Measurements from ENCODE around the gene UST. TPM values are rescaled to one million over a fixed set of nuclear protein-coding genes. Genes with fewer than 3 reads are reported as not detected.
"Not testable (repeated sequence)": the region's sequence is repeated elsewhere in the genome, so short reads cannot be mapped to it uniquely, and the experiment has no call there.

The UST gene
- total RNA-seq, 2 donors from 2014 or later: 3.8 to 7.3 TPM

DNA sequence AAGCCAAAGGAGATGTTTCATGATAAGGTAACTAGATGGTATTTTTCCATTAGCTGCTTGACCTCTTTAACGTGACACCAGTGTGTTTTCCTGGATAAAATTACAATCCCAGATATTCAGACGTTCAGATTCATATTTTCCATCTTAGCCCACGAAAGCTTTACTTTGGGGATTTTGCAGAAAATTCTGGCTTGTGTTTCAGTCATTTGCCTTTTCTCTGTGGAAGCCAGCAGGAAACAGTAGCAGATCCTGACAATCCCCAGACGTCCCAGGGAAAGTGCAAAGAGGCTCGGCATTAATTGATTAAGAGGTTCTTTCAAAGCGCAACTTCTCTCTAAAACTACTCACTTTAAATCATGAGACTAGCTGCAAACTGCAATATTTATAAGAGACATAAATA is 243.6 kb downstream of the UST start:
- H3K36me3 Mint-ChIP-seq (ENCODE audit: low read depth): peaks cover 5% of the 10 kb centered on the region
- DNase-seq (no peak), ATAC-seq (no peak)
- H3K27ac Mint-ChIP-seq: no peak overlapping the region
- H3K4me3 Mint-ChIP-seq: no peak overlapping the region
- peaks cover 4% of the 10 kb centered on the region for H3K4me1 Mint-ChIP-seq
- no peaks in the 10 kb centered on the region for H3K27me3 Mint-ChIP-seq
- H3K9me3 ChIP-seq (ENCODE audit: control insufficient read depth, low read length, poor library complexity, severe bottlenecking): no peaks in the 10 kb centered on the region

DNA sequence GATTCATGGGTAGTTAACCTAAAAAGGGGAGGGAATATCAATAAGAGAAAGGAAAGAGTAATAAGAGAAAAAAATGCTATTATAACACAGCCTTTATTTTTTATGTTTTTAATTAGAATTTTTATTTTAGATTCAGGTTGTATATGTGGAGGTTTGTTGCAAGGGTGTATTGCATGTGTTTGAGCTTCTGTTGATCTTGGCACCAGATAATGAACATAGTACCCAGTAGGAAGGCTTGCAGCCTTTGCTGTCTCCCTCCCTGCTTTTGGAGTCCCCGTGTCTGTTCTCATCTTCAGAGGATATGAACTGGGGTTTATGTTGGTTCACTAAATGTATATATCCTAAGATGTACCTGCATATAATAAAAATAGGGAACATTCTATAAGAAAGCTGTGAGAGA is 250.0 kb downstream of the UST start:
- Mint-ChIP-seq H3K4me3 (no peak overlapping the region), H3K36me3 (ENCODE audit: low read depth) (peaks cover 4% of the 10 kb centered on the region), H3K4me1 (peaks cover 12% of the 10 kb centered on the region), H3K27ac (no peak overlapping the region), H3K27me3 (no peaks in the 10 kb centered on the region)
- no peak for ATAC-seq
- no peak for DNase-seq
- H3K9me3 ChIP-seq (ENCODE audit: control insufficient read depth, low read length, poor library complexity, severe bottlenecking): no peaks in the 10 kb centered on the region

DNA sequence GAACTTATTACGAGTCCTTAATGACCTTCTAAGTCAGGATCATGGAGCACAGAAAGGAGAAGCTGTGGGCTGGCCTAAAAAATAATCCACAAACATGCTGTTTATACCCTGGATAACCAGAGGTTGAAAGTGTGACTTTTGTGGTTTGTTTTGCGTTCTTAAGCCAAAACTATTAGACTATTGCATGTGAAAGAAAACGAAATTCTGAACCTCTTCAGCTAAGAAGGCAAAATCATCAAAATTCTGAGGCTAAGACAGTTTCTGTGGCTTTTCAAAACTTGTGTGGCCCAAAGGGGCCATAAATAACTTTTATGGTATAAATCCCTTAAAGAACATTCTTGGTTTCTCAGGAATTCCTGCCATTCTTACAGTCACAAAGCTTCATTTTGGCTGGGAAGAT is 251.0 kb downstream of the UST start:
- H3K27me3 Mint-ChIP-seq: no peaks in the 10 kb centered on the region
- peaks cover 12% of the 10 kb centered on the region for H3K4me1 Mint-ChIP-seq
- H3K9me3 ChIP-seq (ENCODE audit: control insufficient read depth, low read length, poor library complexity, severe bottlenecking): no peaks in the 10 kb centered on the region
- peaks cover 4% of the 10 kb centered on the region for H3K36me3 Mint-ChIP-seq (ENCODE audit: low read depth)
- ATAC-seq (no peak), DNase-seq (no peak)
- H3K4me3 Mint-ChIP-seq: no peak overlapping the region
- no peak overlapping the region for H3K27ac Mint-ChIP-seq

DNA sequence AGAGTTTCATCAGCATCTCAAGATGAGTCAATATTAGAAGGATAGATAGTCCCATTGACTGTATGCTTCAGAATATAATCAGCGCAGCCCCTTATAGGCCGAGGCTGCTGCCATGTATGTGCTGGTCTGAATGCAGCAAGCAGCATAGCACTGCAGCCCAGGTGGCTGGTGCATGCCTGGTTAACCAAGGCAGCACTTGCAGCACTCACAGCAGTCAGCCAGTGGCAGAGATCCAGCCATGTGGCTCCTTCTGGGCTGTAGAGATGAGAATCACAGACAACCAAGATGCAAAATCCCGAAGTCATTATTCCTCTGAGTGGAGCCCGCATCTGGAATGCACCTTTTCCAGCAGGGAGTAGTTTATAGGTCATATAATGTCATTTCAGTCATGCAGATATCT is 251.9 kb downstream of the UST start:
- Mint-ChIP-seq H3K27me3 (no peaks in the 10 kb centered on the region), H3K36me3 (ENCODE audit: low read depth) (peaks cover 4% of the 10 kb centered on the region), H3K27ac (no peak overlapping the region), H3K4me3 (no peak overlapping the region), H3K4me1 (peaks cover 12% of the 10 kb centered on the region)
- no peaks in the 10 kb centered on the region for H3K9me3 ChIP-seq (ENCODE audit: control insufficient read depth, low read length, poor library complexity, severe bottlenecking)
- no peak for DNase-seq
- ATAC-seq: no peak

DNA sequence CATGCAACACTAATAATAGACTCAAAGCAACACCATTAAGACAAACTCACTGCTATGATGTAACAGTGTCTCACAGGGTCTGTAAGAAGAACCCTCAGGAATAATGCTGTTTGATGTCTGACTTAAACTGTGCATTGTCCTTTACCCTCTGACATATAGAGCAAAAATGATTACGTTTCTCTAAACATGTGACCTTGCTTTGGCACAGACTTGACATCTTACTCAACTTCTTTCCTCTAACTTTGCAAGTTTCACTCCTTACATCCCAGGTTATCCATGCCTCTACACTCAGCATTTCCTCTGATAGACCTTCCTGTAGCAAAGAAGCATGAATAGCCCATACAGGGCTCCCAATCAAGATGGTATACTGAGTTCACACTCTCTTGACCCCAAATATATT is 252.7 kb downstream of the UST start:
- no peaks in the 10 kb centered on the region for H3K27me3 Mint-ChIP-seq
- no peak overlapping the region for H3K27ac Mint-ChIP-seq
- no peaks in the 10 kb centered on the region for H3K9me3 ChIP-seq (ENCODE audit: control insufficient read depth, low read length, poor library complexity, severe bottlenecking)
- H3K36me3 Mint-ChIP-seq (ENCODE audit: low read depth): peaks cover 4% of the 10 kb centered on the region
- ATAC-seq (no peak), DNase-seq (no peak)
- no peak overlapping the region for H3K4me3 Mint-ChIP-seq
- peaks cover 16% of the 10 kb centered on the region for H3K4me1 Mint-ChIP-seq

DNA sequence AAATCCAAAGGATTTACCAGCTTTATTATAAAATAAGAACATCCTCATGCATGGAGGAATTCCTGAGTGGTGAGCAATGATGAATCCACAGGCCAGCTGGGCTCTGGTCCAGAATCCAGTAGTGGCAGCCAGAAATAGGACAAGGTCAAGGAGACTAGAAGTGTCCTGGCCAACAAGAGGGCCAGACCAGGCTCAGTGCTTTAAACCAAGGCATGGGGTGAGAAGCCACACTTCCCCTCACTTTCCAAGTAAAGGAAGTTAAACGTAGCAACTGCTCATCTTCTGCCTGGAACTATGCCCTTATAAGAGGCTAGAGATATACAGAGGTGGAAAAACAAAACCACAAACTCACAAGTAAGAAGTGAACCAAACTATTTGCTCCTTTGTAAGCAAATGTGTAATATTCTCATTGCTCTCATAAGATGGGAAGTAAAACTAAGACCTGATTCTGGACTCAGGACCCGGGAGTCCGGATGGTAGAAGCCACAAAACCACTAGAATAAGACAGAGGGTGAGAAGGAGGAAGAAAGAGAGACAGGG is 253.2 kb downstream of the UST start:
- H3K27me3 Mint-ChIP-seq: no peaks in the 10 kb centered on the region
- DNase-seq (no peak), ATAC-seq (no peak)
- no peak overlapping the region for H3K4me3 Mint-ChIP-seq
- H3K4me1 Mint-ChIP-seq: peaks cover 16% of the 10 kb centered on the region
- no peaks in the 10 kb centered on the region for H3K9me3 ChIP-seq (ENCODE audit: control insufficient read depth, low read length, poor library complexity, severe bottlenecking)
- no peak overlapping the region for H3K27ac Mint-ChIP-seq
- H3K36me3 Mint-ChIP-seq (ENCODE audit: low read depth): peaks cover 2% of the 10 kb centered on the region

DNA sequence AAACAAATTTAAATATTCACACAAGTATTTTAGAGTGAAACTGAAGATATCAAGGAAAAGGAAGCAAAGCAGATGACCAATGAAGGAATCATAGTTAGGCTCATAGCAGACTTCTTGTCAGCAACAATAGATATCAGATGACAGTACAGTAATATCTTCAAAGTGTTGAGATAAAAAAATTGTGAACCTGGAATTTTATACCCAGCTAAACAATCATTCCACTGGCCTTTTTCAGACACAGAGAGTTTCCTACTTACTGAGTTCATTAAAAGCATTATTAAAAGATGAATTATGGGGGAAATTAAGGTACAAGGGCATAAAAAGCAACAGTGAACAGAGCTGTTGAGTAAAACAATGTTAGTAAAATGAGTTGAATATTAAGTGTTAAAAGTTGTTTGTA is 254.6 kb downstream of the UST start:
- H3K27me3 Mint-ChIP-seq: no peaks in the 10 kb centered on the region
- DNase-seq (no peak), ATAC-seq (no peak)
- H3K27ac Mint-ChIP-seq: no peak overlapping the region
- no peaks in the 10 kb centered on the region for H3K9me3 ChIP-seq (ENCODE audit: control insufficient read depth, low read length, poor library complexity, severe bottlenecking)
- no peak overlapping the region for H3K4me3 Mint-ChIP-seq
- peaks cover 15% of the 10 kb centered on the region for H3K4me1 Mint-ChIP-seq
- H3K36me3 Mint-ChIP-seq (ENCODE audit: low read depth): peaks cover 4% of the 10 kb centered on the region

DNA sequence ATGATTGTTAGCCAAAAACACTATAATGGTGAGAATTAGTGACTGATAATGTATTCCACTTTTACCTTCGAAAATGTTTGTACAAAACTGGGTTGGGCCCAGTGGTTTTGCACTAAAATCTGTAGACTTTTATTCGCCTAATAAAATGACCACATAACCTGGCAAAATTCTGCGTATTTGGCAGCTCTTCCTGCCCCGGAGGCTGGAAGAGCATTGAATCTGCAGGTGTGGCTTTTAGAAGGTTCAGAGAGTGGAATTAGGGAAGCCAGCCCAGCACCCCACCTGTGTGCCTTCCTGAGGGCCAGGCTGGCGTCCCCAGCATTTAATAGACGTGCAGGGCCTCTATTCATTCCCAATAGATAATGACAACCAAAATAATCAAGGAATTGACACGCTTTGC is 256.7 kb downstream of the UST start:
- Mint-ChIP-seq H3K4me3 (no peak overlapping the region), H3K4me1 (peaks cover 13% of the 10 kb centered on the region), H3K27me3 (no peaks in the 10 kb centered on the region), H3K27ac (peak overlapping the region; percentile 60), H3K36me3 (ENCODE audit: low read depth) (peaks cover 7% of the 10 kb centered on the region)
- no peak for ATAC-seq
- DNase-seq: no peak
- H3K9me3 ChIP-seq (ENCODE audit: control insufficient read depth, low read length, poor library complexity, severe bottlenecking): no peaks in the 10 kb centered on the region

DNA sequence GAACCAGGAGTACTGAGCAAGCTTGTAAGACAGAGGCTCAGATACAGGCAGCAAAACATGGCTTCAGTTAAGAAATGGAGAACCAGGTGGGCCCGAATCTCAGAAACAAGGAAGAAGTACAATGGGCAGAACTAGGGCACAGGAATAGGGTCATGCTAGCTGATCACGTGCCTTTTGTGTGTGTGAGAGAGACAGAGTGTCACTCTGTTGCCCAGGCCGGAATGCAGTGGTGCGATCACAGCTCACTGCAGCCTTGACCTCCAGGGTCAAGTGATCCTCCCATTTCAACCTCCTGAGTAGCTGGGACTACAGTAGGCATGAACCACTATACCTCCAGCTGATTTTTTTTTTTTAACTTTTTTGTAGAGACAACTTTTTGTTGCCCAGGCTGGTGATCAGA is 257.8 kb downstream of the UST start:
- no peaks in the 10 kb centered on the region for H3K9me3 ChIP-seq (ENCODE audit: control insufficient read depth, low read length, poor library complexity, severe bottlenecking)
- H3K36me3 Mint-ChIP-seq (ENCODE audit: low read depth): peaks cover 7% of the 10 kb centered on the region
- no peaks in the 10 kb centered on the region for H3K27me3 Mint-ChIP-seq
- DNase-seq: no peak
- H3K4me1 Mint-ChIP-seq: peaks cover 10% of the 10 kb centered on the region
- H3K4me3 Mint-ChIP-seq: no peak overlapping the region
- ATAC-seq: no peak
- peak overlapping the region; percentile 60 for H3K27ac Mint-ChIP-seq

DNA sequence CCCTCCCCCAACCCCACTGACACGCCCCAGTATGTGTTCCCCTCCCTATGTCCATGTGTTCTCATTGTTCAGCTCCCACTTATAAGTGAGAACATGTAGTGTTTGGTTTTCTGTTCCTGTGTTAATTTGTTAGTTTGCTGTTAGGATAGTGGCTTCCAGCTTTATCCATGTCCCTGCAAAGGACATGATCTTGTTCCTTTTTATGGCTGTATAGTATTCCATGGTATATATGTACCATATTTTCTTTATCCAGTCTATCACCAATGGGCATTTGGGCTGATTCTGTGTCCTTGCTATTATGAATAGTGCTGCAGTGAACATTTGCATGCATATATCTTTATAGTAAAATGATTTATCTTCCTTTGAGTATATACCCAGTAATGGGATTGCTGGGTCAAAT is 259.4 kb downstream of the UST start:
- ATAC-seq; DNase-seq; H3K4me1 Mint-ChIP-seq; H3K4me3 Mint-ChIP-seq; H3K27ac Mint-ChIP-seq; H3K36me3 Mint-ChIP-seq (ENCODE audit: low read depth); H3K9me3 ChIP-seq (ENCODE audit: control insufficient read depth, low read length, poor library complexity, severe bottlenecking); H3K27me3 Mint-ChIP-seq: not testable (repeated sequence)

DNA sequence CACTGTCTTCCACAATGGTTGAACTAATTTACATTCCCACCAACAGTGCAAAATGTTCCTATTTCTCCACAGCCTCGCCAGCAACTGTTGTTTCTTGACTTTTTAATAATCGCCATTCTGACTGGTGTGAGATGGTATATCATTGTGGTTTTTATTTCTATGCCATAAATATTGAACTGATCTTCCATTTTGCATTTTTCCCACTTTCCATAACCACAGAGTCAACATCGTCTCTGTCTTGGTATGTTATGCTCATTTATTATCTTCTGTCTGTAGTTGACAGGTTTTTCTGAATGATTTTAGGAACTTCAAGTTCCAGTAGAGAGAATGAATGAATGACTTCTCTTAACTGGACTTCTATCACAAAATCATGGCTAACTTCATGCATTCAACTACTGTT is 259.8 kb downstream of the UST start:
- no peaks in the 10 kb centered on the region for H3K9me3 ChIP-seq (ENCODE audit: control insufficient read depth, low read length, poor library complexity, severe bottlenecking)
- Mint-ChIP-seq H3K27ac (no peak overlapping the region), H3K36me3 (ENCODE audit: low read depth) (peaks cover 5% of the 10 kb centered on the region), H3K27me3 (no peaks in the 10 kb centered on the region), H3K4me3 (no peak overlapping the region), H3K4me1 (peaks cover 4% of the 10 kb centered on the region)
- no peak for ATAC-seq
- no peak for DNase-seq

DNA sequence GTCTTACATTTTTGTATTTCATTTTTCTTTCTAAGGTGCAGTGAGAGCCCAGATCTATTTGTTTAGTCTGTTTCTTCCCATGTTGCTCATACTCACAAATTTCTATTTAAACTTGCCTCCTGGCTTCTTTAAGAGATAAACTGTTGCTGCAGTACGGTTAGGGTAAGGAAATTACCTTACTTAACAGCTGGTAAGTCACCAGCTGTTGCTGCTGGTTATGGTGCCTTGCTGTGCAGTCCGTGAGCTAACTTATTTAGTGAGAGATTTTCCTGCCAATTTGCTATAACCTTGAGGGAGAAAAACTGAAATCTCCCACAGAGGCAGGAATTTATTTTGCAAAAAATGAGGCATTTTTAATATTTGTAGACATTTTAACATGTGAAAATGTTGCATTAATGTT is 261.0 kb downstream of the UST start:
- Mint-ChIP-seq H3K4me1 (peaks cover 4% of the 10 kb centered on the region), H3K27me3 (no peaks in the 10 kb centered on the region), H3K27ac (no peak overlapping the region), H3K4me3 (no peak overlapping the region), H3K36me3 (ENCODE audit: low read depth) (peaks cover 5% of the 10 kb centered on the region)
- H3K9me3 ChIP-seq (ENCODE audit: control insufficient read depth, low read length, poor library complexity, severe bottlenecking): no peaks in the 10 kb centered on the region
- DNase-seq (no peak), ATAC-seq (no peak)

DNA sequence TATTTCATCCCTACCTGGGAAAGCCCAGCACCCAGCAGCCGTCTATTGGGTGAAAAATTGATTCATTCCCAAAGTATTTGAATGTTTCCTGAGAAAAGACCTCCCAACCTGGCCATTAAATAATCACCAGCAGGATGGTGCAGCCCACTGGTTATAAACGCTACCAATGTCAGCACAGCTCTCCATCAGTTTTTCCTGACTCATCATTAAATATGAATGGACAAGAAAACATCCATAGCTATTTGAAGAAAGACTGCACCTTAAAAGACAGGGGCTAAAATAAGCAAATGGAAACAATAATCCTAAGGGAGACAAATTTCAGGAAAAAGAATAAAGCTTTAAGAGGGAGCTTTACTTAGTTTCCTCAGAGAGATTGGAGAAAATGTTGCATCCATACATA is 261.9 kb downstream of the UST start:
- no peaks in the 10 kb centered on the region for H3K9me3 ChIP-seq (ENCODE audit: control insufficient read depth, low read length, poor library complexity, severe bottlenecking)
- ATAC-seq: no peak
- H3K27ac Mint-ChIP-seq: peak overlapping the region; percentile 21
- peaks cover 5% of the 10 kb centered on the region for H3K36me3 Mint-ChIP-seq (ENCODE audit: low read depth)
- H3K4me1 Mint-ChIP-seq: peaks cover 4% of the 10 kb centered on the region
- H3K27me3 Mint-ChIP-seq: no peaks in the 10 kb centered on the region
- DNase-seq: no peak
- no peak overlapping the region for H3K4me3 Mint-ChIP-seq

DNA sequence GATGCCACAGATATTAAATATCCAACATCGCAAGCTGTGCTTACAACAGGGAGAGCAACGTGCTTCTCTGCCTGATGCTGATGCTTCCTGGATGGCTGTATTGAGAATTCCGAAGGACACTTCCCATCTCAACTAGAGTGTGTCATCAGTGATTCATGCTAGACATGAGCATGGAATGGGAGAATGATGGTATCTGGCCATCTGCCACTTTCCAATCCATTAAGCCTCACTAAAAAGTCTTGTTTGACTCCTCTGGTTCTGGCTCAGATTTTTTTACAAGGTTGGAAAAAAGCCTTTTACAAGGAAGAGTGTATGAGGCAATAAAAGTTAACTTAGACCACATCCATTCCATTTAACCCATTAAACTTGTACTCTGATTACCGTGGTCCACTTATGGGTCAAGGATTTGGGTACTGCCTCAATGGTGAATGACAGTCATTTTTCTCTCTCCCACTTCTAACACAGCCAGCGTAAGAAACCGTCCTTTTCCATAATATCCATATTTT is 265.3 kb downstream of the UST start:
- no peaks in the 10 kb centered on the region for H3K9me3 ChIP-seq (ENCODE audit: control insufficient read depth, low read length, poor library complexity, severe bottlenecking)
- Mint-ChIP-seq H3K27me3 (no peaks in the 10 kb centered on the region), H3K4me3 (no peak overlapping the region), H3K27ac (no peak overlapping the region), H3K36me3 (ENCODE audit: low read depth) (no peaks in the 10 kb centered on the region), H3K4me1 (peaks cover 9% of the 10 kb centered on the region)
- ATAC-seq (no peak), DNase-seq (no peak)

All from T-helper 17 cell (primary cell).